ENCODE data around the gene DDX10. TPM values are rescaled to one million over a fixed set of nuclear protein-coding genes. Genes with fewer than 3 reads are reported as not detected.

The DDX10 gene
- total RNA-seq, 2 donors from 2014 or later = 18.5 to 33.1 TPM

- DNase-seq (ENCODE audit: low spot score) = no peak
- H3K9me3 ChIP-seq = no peaks in the 10 kb centered on the region
- no peaks in the 10 kb centered on the region for H3K36me3 ChIP-seq
- intact Hi-C loops (cut with DNase I) = no loop called here
- H3K27ac ChIP-seq = no peak overlapping the region
- H3K4me1 ChIP-seq (replicated peaks) = no peaks in the 10 kb centered on the region
- no peak for TF ChIP-seq POLR2AphosphoS5 (IDR thresholded peaks at IDR 0.05)
- no peak for TF ChIP-seq POLR2A (IDR thresholded peaks at IDR 0.05)
- TF ChIP-seq CTCF (IDR thresholded peaks at IDR 0.05) = no peak
- no peak overlapping the region for H3K4me3 ChIP-seq
- H3K27me3 ChIP-seq (replicated peaks; ENCODE audit: insufficient read depth) = no peaks in the 10 kb centered on the region
Observed at GRCh38 chr11:108984523-108984922, 319.7 kb downstream of the DDX10 start.

- no peak overlapping the region for H3K27ac ChIP-seq
- no peak for TF ChIP-seq POLR2A (IDR thresholded peaks at IDR 0.05)
- no peak for TF ChIP-seq POLR2AphosphoS5 (IDR thresholded peaks at IDR 0.05)
- no peak for TF ChIP-seq CTCF (IDR thresholded peaks at IDR 0.05)
- no peak overlapping the region for H3K4me3 ChIP-seq
- intact Hi-C loops (cut with DNase I) = no loop called here
- no peaks in the 10 kb centered on the region for H3K27me3 ChIP-seq (replicated peaks; ENCODE audit: insufficient read depth)
- no peaks in the 10 kb centered on the region for H3K9me3 ChIP-seq
- 80% methylated on average over 3 of the region's 3 CpGs for WGBS
- no peaks in the 10 kb centered on the region for H3K4me1 ChIP-seq (replicated peaks)
- H3K36me3 ChIP-seq = no peaks in the 10 kb centered on the region
- DNase-seq (ENCODE audit: low spot score) = no peak
Observed at GRCh38 chr11:108985236-108985944, 320.5 kb downstream of the DDX10 start.

GRCh38 chr11:108985945-108986279, 321.0 kb downstream of the DDX10 start:
- Histone ChIP-seq H3K9me3 (no peaks in the 10 kb centered on the region), H3K4me1 (replicated peaks) (no peaks in the 10 kb centered on the region), H3K27ac (no peak overlapping the region), H3K27me3 (replicated peaks; ENCODE audit: insufficient read depth) (no peaks in the 10 kb centered on the region), H3K4me3 (no peak overlapping the region), H3K36me3 (no peaks in the 10 kb centered on the region)
- DNase-seq (ENCODE audit: low spot score) = no peak
- TF ChIP-seq POLR2A (IDR thresholded peaks at IDR 0.05) (no peak), POLR2AphosphoS5 (IDR thresholded peaks at IDR 0.05) (no peak), CTCF (IDR thresholded peaks at IDR 0.05) (no peak)
- intact Hi-C loops (cut with DNase I) = no loop called here
- WGBS = 89% methylated on average over 1 of the region's 1 CpG

Other genes with a start within 250 kb of the DDX10 start
- gene C11orf65, start 197.5 kb upstream of the DDX10 start, total RNA-seq = 1 to 10 TPM in 1 of 2 donors, under 1 TPM in 1; 0.18 to 4.3 TPM
- gene POGLUT3, start 166.7 kb upstream of the DDX10 start, total RNA-seq = 10 to 100 TPM; 19.2 to 25.0 TPM
- gene EXPH5, start 71.3 kb upstream of the DDX10 start, total RNA-seq = 10 to 100 TPM in 1 of 2 donors, 1 to 10 TPM in 1; 6.6 to 17.3 TPM